HG02970 (cell line): ENCODE results near the gene CDKAL1.
"Not testable (repeated sequence)": the region's sequence is repeated elsewhere in the genome, so short reads cannot be mapped to it uniquely, and the experiment has no call there.

Experiments used
- ATAC-seq: cut with Tn5 transposase; IDR thresholded peaks from one replicate; pipeline ENCODE4 v1.9.1; 2021; ENCODE audit warnings: mild to moderate bottlenecking, moderate library complexity, moderate number of reproducible peaks; ENCODE audit not compliant: unreplicated experiment, low FRiP score

Gene CDKAL1

DNA sequence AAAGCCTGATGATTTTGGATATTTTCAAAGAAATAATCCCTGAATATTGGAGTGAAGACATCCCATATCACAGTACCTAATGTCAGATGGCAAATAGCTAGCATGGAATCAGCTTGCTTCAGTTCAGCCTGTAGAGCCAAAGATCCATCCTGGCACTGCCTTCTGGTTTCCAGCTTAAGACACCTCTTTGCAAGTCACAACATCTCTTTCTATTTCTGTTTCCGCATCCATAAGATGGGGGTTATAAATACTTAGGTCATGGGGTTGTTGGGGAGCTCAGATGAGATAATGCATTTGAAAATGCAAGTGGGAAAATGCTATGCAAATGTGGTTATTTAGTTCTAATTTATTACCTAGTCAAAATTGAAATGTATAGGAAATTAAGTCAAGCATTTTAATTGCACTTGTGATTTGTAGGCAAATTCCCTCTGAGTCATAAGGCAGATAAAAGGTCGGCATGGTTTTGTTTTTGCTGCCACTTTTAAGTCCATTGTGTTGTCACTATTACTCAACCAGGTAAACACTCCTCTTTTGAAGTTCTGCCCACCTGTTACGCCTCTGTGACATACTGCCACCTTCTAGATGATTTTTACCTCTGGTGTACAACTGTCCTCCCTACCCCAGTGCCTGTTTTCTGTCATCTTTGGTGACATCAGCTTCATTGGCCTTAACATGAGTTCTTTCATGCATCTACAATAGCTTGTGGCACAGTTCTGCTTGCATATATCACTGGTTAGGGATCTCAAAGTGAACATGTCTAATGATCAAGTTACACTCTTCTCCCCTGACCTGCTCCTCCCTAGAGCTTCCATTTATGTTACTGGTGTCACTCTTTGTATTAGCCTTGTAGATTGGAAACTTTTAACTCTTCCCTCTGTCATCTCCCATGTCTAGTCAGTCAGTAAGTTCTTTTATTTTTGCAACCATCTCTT lies 96.6 kb downstream of the CDKAL1 start:
- no peak for ATAC-seq

DNA sequence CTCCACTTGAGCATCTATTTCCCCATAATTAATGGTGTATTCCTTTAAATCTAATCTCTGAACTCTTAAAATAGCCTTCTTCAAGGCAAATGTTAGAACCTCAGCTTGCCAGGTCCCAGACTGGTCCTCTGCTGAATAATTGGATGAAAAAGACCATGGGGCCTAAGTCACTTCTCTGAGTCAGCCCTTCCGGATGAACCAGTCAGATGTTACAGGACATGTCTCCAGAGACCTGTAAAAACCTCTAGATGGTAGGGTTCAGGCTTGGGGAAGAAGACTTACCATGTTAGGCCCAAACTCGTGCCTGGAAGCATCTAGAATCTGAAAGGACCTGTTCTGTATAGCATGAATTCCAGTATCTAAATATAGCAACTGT lies 97.3 kb downstream of the CDKAL1 start:
- ATAC-seq, result no peak

DNA sequence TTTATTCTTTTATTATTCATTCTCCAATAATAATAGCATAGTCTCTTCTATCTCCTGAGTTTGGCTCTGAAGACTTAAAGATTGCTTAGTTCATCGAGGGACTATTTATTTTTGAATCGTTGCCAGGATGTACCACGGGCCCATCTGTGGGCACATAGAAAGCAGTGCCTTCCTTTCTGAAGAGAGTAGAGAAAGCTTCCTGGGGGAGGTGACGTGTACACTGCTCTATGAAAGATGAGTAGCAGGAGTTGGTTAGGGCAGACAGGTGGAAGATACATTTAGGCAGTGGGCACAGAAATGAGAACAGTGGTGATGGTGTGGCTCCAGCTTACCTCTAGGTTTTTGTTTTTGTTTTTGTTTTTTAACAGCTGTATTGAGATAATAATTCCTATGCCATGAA lies 98.4 kb downstream of the CDKAL1 start:
- no peak for ATAC-seq

DNA sequence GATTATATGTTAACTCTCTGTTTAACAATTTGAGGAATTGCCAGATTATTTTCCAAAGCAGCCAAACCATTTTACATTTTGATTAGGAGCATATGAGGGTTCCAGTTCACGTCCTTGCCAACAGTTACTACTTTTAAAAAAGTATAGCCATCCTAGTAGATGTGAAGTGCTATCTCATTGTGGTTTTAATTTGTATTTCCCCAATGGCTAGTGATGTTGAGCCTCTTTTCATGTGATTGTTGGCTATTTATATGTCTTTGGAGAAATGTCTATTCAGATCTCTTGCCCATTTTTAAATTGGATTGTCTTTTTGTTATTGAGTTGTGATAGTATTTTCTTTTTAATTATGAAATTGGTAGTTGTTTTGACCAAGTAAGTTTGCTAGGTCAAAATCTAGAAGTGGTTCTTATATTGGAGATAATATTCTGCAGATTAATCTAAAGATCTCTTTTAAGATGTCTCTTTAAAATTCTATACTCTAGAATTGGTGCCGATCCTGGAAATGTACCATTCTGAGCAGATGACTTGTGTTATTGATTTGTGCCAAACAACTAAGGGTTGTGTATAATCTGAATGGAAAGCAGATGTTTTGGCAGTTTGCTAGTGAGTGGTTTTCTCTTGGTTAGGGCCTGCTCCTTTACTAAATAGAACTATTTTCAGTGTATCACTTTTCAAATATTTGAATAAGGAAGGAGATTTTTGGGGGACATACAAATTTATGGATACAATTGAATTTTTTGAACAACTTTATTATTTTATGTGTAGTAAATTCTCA lies 99.5 kb downstream of the CDKAL1 start:
- ATAC-seq, result no peak

DNA sequence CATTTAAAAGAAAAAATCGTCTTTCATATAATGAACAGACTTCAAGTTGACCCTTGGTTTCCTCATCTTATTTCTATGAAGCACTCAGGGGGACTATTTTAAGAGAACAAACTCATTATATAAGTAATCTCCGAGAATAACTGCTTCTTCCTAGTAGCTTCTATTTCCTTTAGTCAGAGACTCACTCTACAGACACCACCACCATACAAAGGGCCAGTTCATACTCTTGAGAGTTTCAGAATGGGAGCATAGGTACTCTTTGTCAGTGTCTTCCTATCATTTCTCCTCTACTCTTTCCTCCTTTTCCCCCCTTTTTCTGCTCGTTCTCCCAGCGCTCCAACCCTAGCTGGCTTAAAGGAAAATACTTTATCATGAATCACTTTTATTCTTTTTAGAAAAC lies 104.9 kb downstream of the CDKAL1 start:
- no peak for ATAC-seq

DNA sequence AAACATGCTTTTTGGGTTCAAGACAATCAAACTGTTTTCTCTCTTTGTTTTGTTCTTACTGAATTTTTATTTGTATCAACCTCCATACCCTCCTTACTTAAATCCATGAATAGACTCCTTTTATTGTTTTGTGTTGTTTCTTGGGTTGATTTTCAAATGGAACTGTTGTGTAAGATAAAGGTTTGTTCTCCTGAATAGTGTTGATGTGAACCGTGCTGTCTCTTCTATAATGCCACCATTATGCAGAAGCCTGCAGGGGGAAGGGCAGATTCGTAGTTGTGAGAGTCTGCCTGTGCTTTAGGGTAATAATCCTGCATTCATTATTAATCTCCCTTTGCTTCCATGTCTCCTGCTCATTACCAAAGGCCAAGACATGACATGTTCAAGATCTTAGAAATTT lies 105.9 kb downstream of the CDKAL1 start:
- ATAC-seq, result no peak

DNA sequence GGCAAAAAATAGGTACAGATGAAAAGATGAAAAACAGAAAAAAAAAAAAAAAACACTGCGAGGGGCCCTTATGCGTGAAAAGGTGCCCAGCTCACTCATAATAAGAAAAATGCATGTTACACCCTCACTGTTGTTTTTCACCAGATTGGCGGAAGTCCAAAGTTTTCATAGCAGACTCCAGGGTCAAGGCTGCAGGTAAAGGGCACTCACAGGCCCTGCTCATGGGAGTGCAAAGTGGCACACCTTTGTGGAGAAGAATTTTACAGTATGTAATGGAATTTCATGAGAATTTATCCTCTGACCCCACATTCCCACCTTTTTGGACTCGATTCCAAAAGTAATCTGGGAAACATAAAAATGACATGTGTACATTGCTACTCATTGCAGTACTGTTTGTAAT lies 108.2 kb downstream of the CDKAL1 start:
- no peak for ATAC-seq

DNA sequence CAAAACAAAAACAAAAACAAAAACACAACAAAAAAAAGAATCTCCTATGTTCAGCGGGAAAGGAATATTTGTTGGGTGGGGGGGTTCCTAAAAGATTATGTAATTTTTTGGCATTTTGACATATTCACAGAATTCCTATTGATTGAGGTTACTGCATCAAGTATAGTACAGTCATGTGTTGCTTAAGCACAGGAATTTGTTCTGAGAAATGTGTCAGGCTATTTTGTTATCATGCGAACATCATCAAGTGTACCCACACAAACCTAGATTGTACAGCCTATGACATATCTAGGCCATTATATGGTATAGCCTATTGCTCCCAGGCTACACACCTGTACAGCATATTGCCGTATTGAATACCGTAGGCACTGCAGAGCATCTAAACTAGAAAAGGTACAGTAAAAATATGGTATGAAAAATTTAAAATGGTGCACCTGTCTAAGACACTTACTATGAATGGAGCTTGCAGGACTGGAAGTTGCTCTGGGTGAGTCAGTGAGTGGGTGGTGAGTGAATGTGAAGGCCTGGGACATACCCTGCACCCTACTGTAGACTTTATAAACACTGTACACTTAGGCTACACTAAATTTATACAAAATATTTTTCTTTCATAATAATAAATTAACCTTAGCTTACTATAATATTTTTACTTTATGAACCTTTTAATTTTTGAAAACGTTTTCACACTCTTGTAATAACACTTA lies 110.6 kb downstream of the CDKAL1 start:
- no peak for ATAC-seq

DNA sequence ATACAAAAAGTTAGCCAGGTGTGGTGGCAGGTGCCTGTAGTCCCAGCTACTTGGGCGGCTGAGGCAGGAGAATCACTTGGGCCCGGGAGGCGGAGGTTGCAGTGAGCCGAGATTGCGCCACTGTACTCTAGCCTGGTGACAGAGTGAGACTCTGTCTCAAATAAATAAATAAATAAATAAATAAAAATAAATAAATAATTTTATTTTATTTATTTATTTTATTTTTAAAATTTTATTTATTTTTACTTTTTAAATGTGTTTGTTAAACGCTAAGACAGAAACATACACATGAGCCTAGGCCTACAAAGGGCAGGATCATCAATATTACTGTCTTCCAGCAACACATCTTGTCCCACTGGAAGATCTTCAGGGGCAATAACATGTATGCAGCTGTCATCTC lies 111.3 kb downstream of the CDKAL1 start:
- not testable (repeated sequence) for ATAC-seq

DNA sequence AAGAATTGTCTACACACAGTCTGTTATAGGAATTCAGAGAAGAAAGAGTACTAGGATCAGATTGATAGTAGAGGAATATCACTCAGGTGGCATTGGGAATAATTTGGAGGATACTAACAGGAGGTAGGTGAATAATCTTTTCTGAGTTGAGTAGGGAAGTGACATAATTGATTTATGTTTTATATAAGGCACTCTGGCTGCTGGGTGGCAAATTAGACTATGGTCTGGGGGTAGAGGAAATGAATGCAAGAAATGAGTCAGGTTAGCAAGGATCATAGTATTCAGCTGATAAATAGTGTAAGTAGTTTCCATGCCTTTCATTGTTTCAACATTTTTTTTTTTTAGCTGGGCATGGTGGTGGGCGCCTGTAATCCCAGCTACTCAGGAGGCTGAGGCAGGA lies 113.3 kb downstream of the CDKAL1 start:
- ATAC-seq, result no peak

DNA sequence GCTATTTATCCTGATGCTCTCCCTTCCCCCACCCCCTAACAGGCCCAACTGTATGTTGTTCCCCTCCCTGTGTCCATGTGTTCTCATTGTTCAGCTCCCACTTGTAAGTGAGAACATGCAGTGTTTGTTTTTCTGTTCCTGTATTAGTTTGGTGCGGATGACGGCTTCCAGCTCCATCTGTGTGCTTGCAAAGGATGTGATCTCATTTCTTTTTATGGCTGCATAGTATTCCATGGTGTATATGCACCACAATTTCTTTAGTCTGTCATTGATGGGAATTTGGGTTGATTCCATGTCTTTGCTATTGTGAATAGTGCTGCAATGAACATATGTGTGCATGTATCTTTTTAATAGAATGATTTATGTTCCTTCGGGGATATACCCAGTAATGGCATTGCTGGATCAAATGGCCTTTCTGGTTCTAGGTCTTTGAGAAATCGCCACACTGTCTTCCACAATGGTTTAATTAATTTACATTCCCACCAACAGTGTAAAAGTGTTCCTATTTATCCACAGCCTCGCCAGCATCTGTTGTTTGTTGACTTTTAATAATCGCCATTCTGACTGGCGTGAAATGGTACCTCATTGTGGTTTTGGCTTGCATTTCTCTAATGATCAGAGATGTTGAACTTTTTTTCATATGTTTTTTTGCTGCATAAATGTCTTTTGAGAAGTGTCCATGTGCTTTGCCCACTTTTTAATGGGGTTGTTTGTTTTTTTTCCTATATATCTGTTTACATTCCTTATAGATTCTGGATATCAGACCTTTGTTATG lies 115.6 kb downstream of the CDKAL1 start:
- ATAC-seq, result not testable (repeated sequence)

DNA sequence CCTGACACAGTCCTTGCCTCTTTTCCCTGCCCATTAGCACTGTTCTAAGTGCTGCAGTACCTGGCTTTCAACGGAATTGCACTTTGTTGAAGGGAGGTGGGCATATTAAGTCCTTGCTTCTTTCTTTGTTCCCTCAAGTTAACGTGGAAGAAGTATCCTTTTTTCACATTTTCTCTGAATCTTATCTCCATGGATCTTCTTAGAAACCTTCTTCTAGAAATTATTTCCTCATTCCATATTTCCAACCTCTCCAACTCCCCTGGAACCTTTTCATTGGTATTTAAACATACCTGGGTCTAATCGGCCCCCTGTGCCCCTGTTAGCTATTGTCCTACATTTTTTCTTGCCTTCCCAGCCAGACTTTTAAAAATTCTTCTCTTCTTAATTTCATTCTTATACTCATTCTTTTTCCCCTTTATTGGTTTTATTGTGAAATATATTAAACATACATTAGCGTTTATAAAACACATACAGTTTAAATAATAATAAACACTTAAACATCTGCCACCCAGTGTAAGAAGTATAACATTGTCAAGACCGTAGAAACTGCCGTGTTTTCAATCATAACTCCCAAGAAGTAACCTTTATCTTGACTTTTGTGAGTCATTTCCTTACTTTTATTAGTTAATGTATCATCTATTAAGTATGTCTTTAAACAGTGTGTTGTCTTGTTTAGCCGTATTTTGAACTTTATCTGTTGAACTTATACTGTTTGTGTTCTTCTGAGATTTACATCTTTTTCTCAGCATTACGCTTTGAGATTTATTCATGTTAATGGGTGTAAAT lies 118.2 kb downstream of the CDKAL1 start:
- no peak for ATAC-seq

DNA sequence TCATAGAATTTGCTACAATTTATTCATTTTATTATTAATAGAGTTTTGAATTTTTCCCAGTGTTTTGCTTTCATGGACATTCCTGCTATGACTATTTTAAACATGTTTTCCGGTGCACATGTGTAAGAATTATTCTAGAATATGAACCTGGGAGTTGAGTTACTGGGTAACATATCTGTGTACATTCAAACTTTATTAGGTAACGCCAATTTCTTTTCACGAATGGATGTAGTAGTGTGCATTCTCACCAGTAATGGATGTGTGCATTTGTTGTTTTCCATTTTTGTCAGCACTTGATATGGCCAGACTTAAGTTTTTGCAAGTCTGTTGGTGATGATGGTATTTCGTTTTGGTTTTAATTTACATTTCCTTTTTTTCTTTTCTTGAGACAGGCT lies 118.8 kb downstream of the CDKAL1 start:
- ATAC-seq, result no peak

DNA sequence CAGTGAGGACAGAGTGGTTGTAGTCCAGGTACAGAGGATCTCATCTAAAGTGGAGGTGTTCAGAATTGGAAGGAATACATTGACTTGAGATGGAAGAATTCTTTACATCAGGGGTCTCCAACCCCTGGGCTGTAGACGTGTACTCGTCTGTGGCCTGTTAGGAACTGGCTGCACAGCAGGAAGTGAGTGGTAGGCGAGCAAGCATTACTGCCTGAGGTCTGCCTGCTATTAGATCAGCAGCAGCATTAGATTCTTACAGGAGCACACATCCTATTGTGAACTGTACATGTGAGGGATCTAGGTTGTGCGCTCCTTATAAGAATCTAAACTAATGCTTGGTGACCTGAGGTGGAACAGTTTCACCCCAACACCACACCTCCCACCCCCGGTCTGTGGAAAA lies 121.1 kb downstream of the CDKAL1 start:
- no peak for ATAC-seq

DNA sequence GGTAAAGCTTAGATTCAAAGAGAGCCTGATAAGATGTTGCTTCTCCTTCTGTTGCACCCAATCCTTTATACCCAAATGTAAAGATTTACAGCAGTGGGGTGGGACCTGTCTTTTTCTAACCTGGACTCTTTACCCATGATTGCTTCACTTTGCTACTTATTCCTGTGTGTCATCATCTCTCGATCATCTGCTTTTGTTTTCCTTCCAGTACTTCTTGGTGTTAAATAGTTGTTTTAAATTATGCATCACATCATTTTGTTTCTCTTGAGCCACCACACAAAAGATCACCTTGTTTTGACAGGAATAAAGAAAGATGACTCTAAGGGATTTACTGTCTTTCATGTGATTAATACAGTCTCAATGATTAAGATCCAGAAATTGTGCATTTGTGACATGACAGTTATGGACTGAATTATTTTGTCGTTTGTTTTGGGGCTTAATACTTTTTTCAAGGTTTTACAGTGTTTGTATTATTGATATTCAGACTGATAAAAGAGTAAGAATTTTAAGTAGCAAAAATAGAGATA lies 123.1 kb downstream of the CDKAL1 start:
- ATAC-seq, result no peak

DNA sequence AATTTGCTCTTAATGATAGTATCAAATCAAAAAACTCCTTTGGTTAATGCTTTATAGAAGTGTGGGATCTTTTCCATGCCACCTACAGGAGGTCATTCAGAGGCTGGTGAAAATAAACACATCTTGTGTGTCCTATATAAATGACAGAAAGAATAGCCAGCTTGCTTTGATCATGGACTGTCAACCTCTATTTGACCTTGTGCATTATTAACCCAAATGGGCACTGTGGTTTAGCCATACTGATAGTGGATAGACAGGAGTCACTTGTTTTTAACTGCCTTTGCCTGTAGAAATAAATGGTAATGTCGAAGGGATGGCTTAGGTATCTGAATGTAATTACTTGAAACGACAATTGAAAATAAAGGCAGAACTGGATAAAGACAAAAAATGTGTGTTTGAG lies 123.8 kb downstream of the CDKAL1 start:
- ATAC-seq, result no peak

DNA sequence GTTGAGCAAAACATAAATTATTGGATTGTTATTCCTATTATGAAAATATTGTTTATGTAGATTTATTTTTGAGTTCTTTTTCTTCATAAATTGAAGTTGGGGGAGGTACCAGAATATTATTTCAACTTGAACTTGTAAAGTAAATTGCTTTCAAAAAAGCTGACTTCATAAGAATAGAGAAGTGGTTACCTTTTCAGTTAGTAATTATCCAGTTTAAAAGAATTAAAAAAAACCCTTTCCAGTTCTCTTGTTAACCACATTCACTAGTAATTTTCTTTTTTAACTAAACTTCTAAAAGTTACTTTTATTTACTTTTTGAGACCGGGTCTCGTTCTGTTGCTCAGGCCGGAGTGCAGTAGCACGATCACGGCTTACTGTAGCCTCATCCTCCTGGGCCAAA lies 124.3 kb downstream of the CDKAL1 start:
- ATAC-seq, result no peak

DNA sequence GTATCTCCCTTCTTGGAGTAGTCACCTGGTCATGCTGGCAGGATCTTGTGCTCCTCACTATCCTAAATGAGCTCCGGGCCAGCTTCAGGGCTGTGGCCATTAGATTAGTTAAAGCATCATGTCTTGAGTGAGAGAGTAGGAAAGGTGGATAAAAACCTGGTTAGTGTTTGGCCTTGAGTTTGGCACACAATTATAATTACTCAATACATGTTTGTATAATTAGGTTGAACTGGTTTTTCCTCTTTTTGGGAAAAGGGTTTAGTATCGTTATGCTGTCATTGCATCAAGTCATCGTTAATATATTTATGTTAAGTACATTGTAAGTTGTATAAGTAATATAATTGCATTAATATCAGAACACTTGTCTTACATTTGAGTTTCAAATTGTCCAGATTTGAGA lies 126.3 kb downstream of the CDKAL1 start:
- no peak for ATAC-seq

DNA sequence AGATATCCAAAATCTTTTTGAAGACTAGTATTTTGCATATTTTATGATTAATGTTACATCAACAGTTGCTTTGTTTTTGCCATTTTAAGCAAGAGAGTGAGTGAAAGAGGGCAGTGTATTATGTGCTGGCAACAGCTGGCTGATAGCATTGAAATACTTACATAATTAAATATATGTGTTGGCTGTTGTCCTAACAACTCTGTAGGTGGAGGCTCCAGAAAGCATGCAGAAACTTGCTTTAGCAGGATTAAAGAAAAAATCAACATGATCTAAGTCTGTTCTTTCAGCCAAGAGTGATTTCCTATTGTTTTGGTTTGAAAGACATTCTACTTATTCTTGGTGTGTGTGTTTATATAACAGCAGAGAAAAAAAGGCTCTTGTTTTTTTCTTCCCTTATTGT lies 127.5 kb downstream of the CDKAL1 start:
- ATAC-seq, result no peak
